GM23248 (cell line): ENCODE data around the gene RGCC. TPM values are rescaled to one million over a fixed set of nuclear protein-coding genes. Genes with fewer than 3 reads are reported as not detected.
A peak's percentile ranks its signal among the peaks of the same experiment; 100 is the strongest.

Source experiments
- DNase-seq: peaks from one replicate; pipeline ENCODE4 v3.0.0-alpha.2; 2015
- H2AFZ ChIP-seq: fragments of 200-600 bp; sonication (generic); 2 replicates; pipeline ENCODE4 v1.6.1; 2016; ENCODE audit warnings: antibody characterized with exemption
- H3F3A ChIP-seq: fragments of 200-600 bp; sonication (generic); 2 replicates; pipeline ENCODE4 v1.6.1; 2016; ENCODE audit warnings: mild to moderate bottlenecking, antibody characterized with exemption, mixed run types; ENCODE audit not compliant: insufficient read depth
- H3K27ac ChIP-seq: fragments of 200-600 bp; sonication (generic); 2 replicates; pipeline ENCODE4 v1.5.1; 2016; ENCODE audit warnings: mild to moderate bottlenecking
- H3K27me3 ChIP-seq: fragments of 200-600 bp; sonication (generic); replicated peaks from 2 replicates; pipeline ENCODE4 v1.6.1; 2016; ENCODE audit warnings: mild to moderate bottlenecking; ENCODE audit not compliant: insufficient read depth
- H3K36me3 ChIP-seq: fragments of 200-600 bp; sonication (generic); 2 replicates; pipeline ENCODE4 v1.6.1; 2016; ENCODE audit warnings: low read depth, mild to moderate bottlenecking
- H3K4me1 ChIP-seq: fragments of 200-600 bp; sonication (generic); 2 replicates; pipeline ENCODE4 v1.6.1; 2016; ENCODE audit warnings: mild to moderate bottlenecking; ENCODE audit not compliant: insufficient read depth
- H3K4me2 ChIP-seq: fragments of 200-600 bp; sonication (generic); one replicate; pipeline ENCODE4 v1.6.1; 2016; ENCODE audit warnings: mild to moderate bottlenecking; ENCODE audit not compliant: unreplicated experiment
- H3K4me3 ChIP-seq: fragments of 200-600 bp; sonication (generic); 2 replicates; pipeline ENCODE4 v1.5.1; 2016; ENCODE audit warnings: mild to moderate bottlenecking
- H3K79me2 ChIP-seq: fragments of 200-600 bp; sonication (generic); 2 replicates; pipeline ENCODE4 v1.6.1; 2016; ENCODE audit warnings: mild to moderate bottlenecking; ENCODE audit not compliant: insufficient read depth
- H3K9ac ChIP-seq: fragments of 200-600 bp; sonication (generic); 2 replicates; pipeline ENCODE4 v1.6.1; 2016; ENCODE audit warnings: mild to moderate bottlenecking
- H3K9me2 ChIP-seq: fragments of 200-600 bp; sonication (generic); 2 replicates; pipeline ENCODE4 v1.6.1; 2016; ENCODE audit warnings: mixed run types, mild to moderate bottlenecking, moderate library complexity; ENCODE audit not compliant: insufficient read depth
- H3K9me3 ChIP-seq: fragments of 200-600 bp; sonication (generic); one replicate; pipeline ENCODE4 v1.6.1; 2017; ENCODE audit warnings: low read depth
- H4K20me1 ChIP-seq: fragments of 200-600 bp; sonication (generic); 2 replicates; pipeline ENCODE4 v1.6.0; 2016; ENCODE audit not compliant: insufficient read depth
- EZH2 ChIP-seq: fragments of 200-600 bp; sonication (generic); IDR thresholded peaks from 2 replicates; pipeline ENCODE4 v1.6.1; 2018; ENCODE audit warnings: antibody characterized with exemption, mild to moderate bottlenecking; ENCODE audit not compliant: insufficient read depth, poor library complexity, severe bottlenecking
- EZH2phosphoT487 ChIP-seq: fragments of 200-600 bp; sonication (generic); IDR thresholded peaks from 2 replicates; pipeline ENCODE4 v1.6.1; 2018; ENCODE audit warnings: antibody characterized with exemption, moderate library complexity, mild to moderate bottlenecking, low read depth; ENCODE audit not compliant: insufficient read depth
- WGBS, 2 experiments: methylation state at CpG; one replicate each; pipeline ENCODE4 v1.1.6; 2015 to 2017; ENCODE audit warnings: low lambda C conversion rate in 2 of 2, low coverage in 1 of 2; ENCODE audit errors: missing lambda C conversion rate in 2 of 2; 5-methylcytosine and 5-hydroxymethylcytosine counted together
- in situ Hi-C: fragments of 300-500 bp; cut with MboI; formaldehyde crosslinking; loops from 2 replicates; pipeline ENCODE4 v1.15.0; 2020
- polyA plus RNA-seq: library from polyadenylated mRNA; unstranded; fragments of >200 nt; fragmentation: Nextera tagmentation; extraction: Ambion mirVana; gene quantifications from 2 replicates; pipeline ENCODE4 v1.2.1, GENCODE V29; 2016
- total RNA-seq: library from RNA; depleted of rRNA; stranded (reverse); fragments of >200 nt; shearing (Covaris generic); gene quantifications from 2 replicates; pipeline ENCODE4 v1.2.3, GENCODE V29; 2014

The RGCC gene
- total and polyA plus RNA-seq, 2 experiments from 2014 or later = 33.3 to 40.6 TPM

- H4K20me1 ChIP-seq = no peaks in the 10 kb centered on the region
- WGBS, 2 experiments = 87 to 90% methylated on average over 11 of the region's 11 CpGs
- no peaks in the 10 kb centered on the region for H3K9me2 ChIP-seq
- no peak overlapping the region for H3K9ac ChIP-seq
- H2AFZ ChIP-seq = no peak overlapping the region
- no peak for TF ChIP-seq EZH2phosphoT487
- TF ChIP-seq EZH2 = no peak
- H3K4me1 ChIP-seq = peaks cover 12% of the 10 kb centered on the region
- in situ Hi-C loops = no loop called here
- no peaks in the 10 kb centered on the region for H3K79me2 ChIP-seq
- H3K9me3 ChIP-seq = no peaks in the 10 kb centered on the region
- no peak overlapping the region for H3K27ac ChIP-seq
- no peak overlapping the region for H3K4me3 ChIP-seq
- H3K36me3 ChIP-seq = peaks cover 14% of the 10 kb centered on the region
- no peak for DNase-seq
- H3K27me3 ChIP-seq = no peaks in the 10 kb centered on the region
- peaks cover 8% of the 10 kb centered on the region; the same call in 1 of the 2 replicates for H3F3A ChIP-seq
- no peak overlapping the region for H3K4me2 ChIP-seq
These were observed 6.7 kb downstream of the RGCC start for GRCh38 chr13:41463838-41464602.

GRCh38 chr13:41465241-41465847, 8.0 kb downstream of the RGCC start:
- Histone ChIP-seq H3K9ac (peak overlapping the region; percentile 43; the same call in 1 of the 2 replicates), H3K9me2 (no peaks in the 10 kb centered on the region)
- in situ Hi-C loops = no loop called here

GRCh38 chr13:41465898-41466320, 8.6 kb downstream of the RGCC start:
- WGBS, 2 experiments = 86 to 93% methylated on average over 1 of the region's 1 CpG
- no peak overlapping the region; the same call in 1 of the 2 replicates for H2AFZ ChIP-seq
- no peaks in the 10 kb centered on the region for H3K79me2 ChIP-seq
- H4K20me1 ChIP-seq = no peaks in the 10 kb centered on the region
- peaks cover 12% of the 10 kb centered on the region for H3K4me1 ChIP-seq
- no peak for TF ChIP-seq EZH2phosphoT487
- TF ChIP-seq EZH2 = no peak
- no peak overlapping the region for H3K4me3 ChIP-seq
- no peaks in the 10 kb centered on the region for H3K9me3 ChIP-seq
- no peak overlapping the region for H3K9ac ChIP-seq
- H3K27ac ChIP-seq = peak overlapping the region; percentile 64; the same call in 1 of the 2 replicates
- H3K36me3 ChIP-seq = peaks cover 14% of the 10 kb centered on the region
- no peak for DNase-seq
- in situ Hi-C loops = no loop called here
- no peaks in the 10 kb centered on the region for H3K9me2 ChIP-seq
- H3F3A ChIP-seq = peaks cover 4% of the 10 kb centered on the region; the same call in 1 of the 2 replicates
- no peaks in the 10 kb centered on the region for H3K27me3 ChIP-seq
- H3K4me2 ChIP-seq = no peak overlapping the region

More at GRCh38 chr13:41465241-41465847, 8.0 kb downstream of the RGCC start:
- Histone ChIP-seq H3K4me2 (peak overlapping the region; percentile 66), H3K4me1 (peaks cover 12% of the 10 kb centered on the region), H3K27ac (peak overlapping the region; percentile 64), H3K9me3 (no peaks in the 10 kb centered on the region), H3K36me3 (peaks cover 14% of the 10 kb centered on the region), H4K20me1 (no peaks in the 10 kb centered on the region), H2AFZ (peak overlapping the region; percentile 57), H3K79me2 (no peaks in the 10 kb centered on the region), H3K4me3 (no peak overlapping the region), H3F3A (peaks cover 4% of the 10 kb centered on the region; the same call in 1 of the 2 replicates), H3K27me3 (no peaks in the 10 kb centered on the region)
- TF ChIP-seq EZH2phosphoT487 (no peak), EZH2 (no peak)
- peak; percentile 91 for DNase-seq
- 20 to 22% methylated on average over 4 of the region's 4 CpGs for WGBS, 2 experiments

- whole genome bisulfite sequencing, 2 experiments = 27 to 30% methylated on average over 2 of the region's 2 CpGs
- H2AFZ ChIP-seq = no peak overlapping the region
- TF ChIP-seq EZH2phosphoT487 (no peak), EZH2 (no peak)
- H3K27me3 ChIP-seq = no peaks in the 10 kb centered on the region
- H4K20me1 ChIP-seq = no peaks in the 10 kb centered on the region
- H3K9ac ChIP-seq = no peak overlapping the region
- H3K9me3 ChIP-seq = no peaks in the 10 kb centered on the region
- no peak for DNase-seq
- no peak overlapping the region for H3K4me3 ChIP-seq
- H3K36me3 ChIP-seq = peaks cover 14% of the 10 kb centered on the region
- H3F3A ChIP-seq = peaks cover 11% of the 10 kb centered on the region; the same call in 1 of the 2 replicates
- no peak overlapping the region for H3K27ac ChIP-seq
- H3K4me1 ChIP-seq = peaks cover 12% of the 10 kb centered on the region
- H3K79me2 ChIP-seq = no peaks in the 10 kb centered on the region
- in situ Hi-C loops = no loop called here
- no peaks in the 10 kb centered on the region for H3K9me2 ChIP-seq
- H3K4me2 ChIP-seq = no peak overlapping the region
These were observed 10.1 kb downstream of the RGCC start for GRCh38 chr13:41467425-41467945.
